ENCODE measurements around the gene ARRDC2. TPM values are rescaled to one million over a fixed set of nuclear protein-coding genes. Genes with fewer than 3 reads are reported as not detected.

ARRDC2 gene
- total and polyA plus RNA-seq, 4 donors = 2.7 to 32.3 (median 6.5) TPM

DNA sequence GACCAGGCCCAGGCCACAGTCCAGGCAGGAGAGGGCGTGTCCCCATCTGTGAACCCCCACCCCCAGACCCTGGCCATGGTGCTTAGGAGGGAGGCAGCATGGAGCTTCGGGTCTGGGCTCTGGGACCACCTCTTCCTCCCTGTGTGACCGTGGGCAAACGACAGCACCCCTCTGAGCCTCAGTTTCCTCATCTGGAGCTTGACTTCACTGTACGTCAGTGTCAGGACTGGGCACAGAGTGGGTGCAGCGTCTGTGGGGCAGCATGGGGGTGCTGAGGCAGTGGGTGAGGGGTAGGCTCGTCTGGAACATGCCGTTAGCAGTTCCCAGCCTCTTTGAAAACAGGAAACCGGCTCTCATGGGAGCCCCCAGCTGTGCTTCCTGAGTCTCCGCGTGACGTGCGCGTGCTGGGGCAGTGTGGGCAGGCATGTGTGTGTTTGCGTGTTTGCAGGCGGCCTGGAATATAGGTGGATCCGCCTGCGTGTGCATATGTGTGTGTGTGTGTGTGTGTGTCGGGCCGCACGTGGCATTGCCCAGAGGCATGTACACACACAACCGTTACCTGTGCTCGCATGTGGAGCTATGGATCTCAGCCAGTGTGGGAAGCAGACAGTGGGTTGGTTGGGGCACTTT lies 15.8 kb downstream of the ARRDC2 start:
- peak; percentile 51 for DNase-seq (ENCODE audit: low spot score)
- no peaks in the 10 kb centered on the region for H3K9me3 ChIP-seq (ENCODE audit: control insufficient read depth in 4 of 4, low read length in 3 of 4)
- 69% methylated on average over 23 of the region's 23 CpGs for WGBS
- H3K4me3 ChIP-seq (ENCODE audit: low read depth in 1 of 3, low read length in 3 of 3) = no peak overlapping the region
- H3K27ac ChIP-seq (ENCODE audit: low read depth in 1 of 2, low read length in 2 of 2) = peak overlapping the region; percentile 64 to 65
- H3K27me3 ChIP-seq (ENCODE audit: control insufficient read depth in 4 of 4, insufficient read depth in 4 of 4, low read length in 3 of 4) = no peaks in the 10 kb centered on the region
- H3K4me1 ChIP-seq (ENCODE audit: control insufficient read depth in 4 of 4, insufficient read depth in 4 of 4, low read length in 3 of 4) = peaks cover 6 to 29% (median 16%) of the 10 kb centered on the region in 4 donors
- no peak overlapping the region for H3K9ac ChIP-seq (ENCODE audit: low read depth in 1 of 2, low read length in 2 of 2)
- TF ChIP-seq, protein P1, sequence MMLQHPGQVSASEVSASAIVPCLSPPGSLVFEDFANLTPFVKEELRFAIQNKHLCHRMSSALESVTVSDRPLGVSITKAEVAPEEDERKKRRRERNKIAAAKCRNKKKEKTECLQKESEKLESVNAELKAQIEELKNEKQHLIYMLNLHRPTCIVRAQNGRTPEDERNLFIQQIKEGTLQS (IDR thresholded peaks at IDR 0.05) = no peak
- TF ChIP-seq, protein P2, sequence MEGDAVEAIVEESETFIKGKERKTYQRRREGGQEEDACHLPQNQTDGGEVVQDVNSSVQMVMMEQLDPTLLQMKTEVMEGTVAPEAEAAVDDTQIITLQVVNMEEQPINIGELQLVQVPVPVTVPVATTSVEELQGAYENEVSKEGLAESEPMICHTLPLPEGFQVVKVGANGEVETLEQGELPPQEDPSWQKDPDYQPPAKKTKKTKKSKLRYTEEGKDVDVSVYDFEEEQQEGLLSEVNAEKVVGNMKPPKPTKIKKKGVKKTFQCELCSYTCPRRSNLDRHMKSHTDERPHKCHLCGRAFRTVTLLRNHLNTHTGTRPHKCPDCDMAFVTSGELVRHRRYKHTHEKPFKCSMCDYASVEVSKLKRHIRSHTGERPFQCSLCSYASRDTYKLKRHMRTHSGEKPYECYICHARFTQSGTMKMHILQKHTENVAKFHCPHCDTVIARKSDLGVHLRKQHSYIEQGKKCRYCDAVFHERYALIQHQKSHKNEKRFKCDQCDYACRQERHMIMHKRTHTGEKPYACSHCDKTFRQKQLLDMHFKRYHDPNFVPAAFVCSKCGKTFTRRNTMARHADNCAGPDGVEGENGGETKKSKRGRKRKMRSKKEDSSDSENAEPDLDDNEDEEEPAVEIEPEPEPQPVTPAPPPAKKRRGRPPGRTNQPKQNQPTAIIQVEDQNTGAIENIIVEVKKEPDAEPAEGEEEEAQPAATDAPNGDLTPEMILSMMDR (IDR thresholded peaks at IDR 0.05; ENCODE audit: low read depth, low read length, missing input control) = no peak
- peak; percentile 57 for TF ChIP-seq SP1 (IDR thresholded peaks at IDR 0.05)
- TF ChIP-seq MAX (IDR thresholded peaks at IDR 0.05) = peak; percentile 56
- TF ChIP-seq HNF4A (conservative IDR thresholded peaks at IDR 0.05) = no peak
- TF ChIP-seq GABPA (IDR thresholded peaks at IDR 0.05 in 1 of 2, conservative IDR thresholded peaks at IDR 0.05 in 1 of 2) = no peak
- TF ChIP-seq RAD21 (IDR thresholded peaks at IDR 0.05) = no peak
- TF ChIP-seq RXRA (IDR thresholded peaks at IDR 0.05) = peak in 1 of 2 donors; percentile 18
- no peak for TF ChIP-seq EGR1 (IDR thresholded peaks at IDR 0.05; ENCODE audit: low read depth in 2 of 2)
- no peak for TF ChIP-seq TAF1 (conservative IDR thresholded peaks at IDR 0.05)
- no peak for TF ChIP-seq NR2F2 (IDR thresholded peaks at IDR 0.05)
- no peak for TF ChIP-seq REST (IDR thresholded peaks at IDR 0.05)
- no peak for TF ChIP-seq FOXA1 (IDR thresholded peaks at IDR 0.05)
- TF ChIP-seq JUND (IDR thresholded peaks at IDR 0.05) = no peak
- no peak for TF ChIP-seq ZBTB33 (IDR thresholded peaks at IDR 0.05)
- TF ChIP-seq YY1 (IDR thresholded peaks at IDR 0.05) = no peak
- no peak for TF ChIP-seq HNF4G (IDR thresholded peaks at IDR 0.05)
- TF ChIP-seq FOXA2 (IDR thresholded peaks at IDR 0.05) = no peak
- H3K36me3 ChIP-seq (ENCODE audit: control insufficient read depth in 4 of 4, insufficient read depth in 3 of 4, low read depth in 1 of 4, low read length in 3 of 4) = no peaks in the 10 kb centered on the region
